OCI-LY3 (cell line): ENCODE data around the gene MCU.

Experiments
- H2AFZ ChIP-seq: fragments of 200-600, 300-600 bp; shearing (Covaris generic); 2 replicates; pipeline ENCODE4 v1.6.0; 2014; ENCODE audit warnings: antibody characterized with exemption, low read depth, low read length
- H3K27ac ChIP-seq: fragments of 200-600, 300-600 bp; sonication (generic); 2 replicates; pipeline ENCODE4 v1.5.1; 2014; ENCODE audit warnings: mild to moderate bottlenecking, low read length, moderate library complexity, mixed read lengths
- H3K27me3 ChIP-seq: fragments of 200-600, 300-600 bp; sonication (generic); 2 replicates; pipeline ENCODE4 v1.6.1; 2014; ENCODE audit warnings: low read depth, low read length, mixed read lengths
- H3K36me3 ChIP-seq: fragments of 200-600, 300-600 bp; sonication (generic); replicated peaks from 2 replicates; pipeline ENCODE3; 2014; ENCODE audit warnings: low read depth, low read length, mixed read lengths
- H3K4me1 ChIP-seq: fragments of 300-600, 200-600 bp; sonication (generic); 2 replicates; pipeline ENCODE4 v1.6.1; 2014; ENCODE audit warnings: low read length, mixed read lengths
- H3K4me2 ChIP-seq: fragments of 200-600, 300-600 bp; sonication (generic); 2 replicates; pipeline ENCODE4 v1.6.1; 2014; ENCODE audit warnings: low read length, mixed read lengths
- H3K4me3 ChIP-seq: fragments of 300-600, 200-600 bp; sonication (generic); 2 replicates; pipeline ENCODE4 v1.5.1; 2014; ENCODE audit warnings: antibody characterized with exemption, mild to moderate bottlenecking, low read length, moderate library complexity
- H3K79me2 ChIP-seq: fragments of 300-600, 200-600 bp; shearing (Covaris generic); 2 replicates; pipeline ENCODE4 v1.6.1; 2014; ENCODE audit warnings: mild to moderate bottlenecking, low read length, mixed read lengths
- H3K9ac ChIP-seq: fragments of 300-600, 200-600 bp; shearing (Covaris generic); 2 replicates; pipeline ENCODE4 v1.6.0; 2014; ENCODE audit warnings: mild to moderate bottlenecking, low read length, moderate library complexity
- H3K9me3 ChIP-seq: fragments of 200-600, 300-600 bp; shearing (Covaris generic); 2 replicates; pipeline ENCODE4 v1.6.1; 2014; ENCODE audit warnings: low read length, mixed read lengths; ENCODE audit not compliant: insufficient read depth
- H4K20me1 ChIP-seq: fragments of 200-600, 300-600 bp; sonication (generic); 2 replicates; pipeline ENCODE4 v1.6.1; 2016; ENCODE audit warnings: low read length, mixed read lengths; ENCODE audit not compliant: insufficient read depth
- EZH2phosphoT487 ChIP-seq: fragments of 200-600 bp; shearing (Covaris generic); IDR thresholded peaks from 2 replicates; pipeline ENCODE4 v1.6.1; 2018; ENCODE audit warnings: antibody characterized with exemption, mixed run types, low read depth
- TF ChIP-seq, protein P1 (sequence below): fragments of 200-600, 300-600 bp; sonication (generic); IDR thresholded peaks from 2 replicates; pipeline ENCODE4 v1.5.1; 2014; ENCODE audit warnings: antibody characterized with exemption, low read length, low read depth

Gene MCU

DNA sequence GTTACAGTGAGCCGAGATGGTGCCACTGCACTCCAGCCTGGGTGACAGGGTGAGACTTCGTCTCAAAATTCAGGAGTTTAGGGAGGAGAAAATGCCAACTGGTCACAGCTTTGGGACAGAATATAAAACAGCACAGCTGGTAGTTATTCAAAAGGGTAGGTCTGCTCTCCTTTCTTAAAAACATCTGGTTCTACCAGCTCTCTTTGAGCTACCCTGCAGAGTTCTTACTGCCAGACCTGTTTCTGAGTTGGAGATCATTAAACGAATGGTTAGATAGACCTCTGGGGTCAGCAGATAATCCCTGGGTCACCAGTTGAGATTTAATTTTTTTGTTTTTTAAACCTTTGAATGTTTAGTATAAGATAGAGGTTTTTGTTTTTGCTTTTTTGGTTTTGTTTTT is 52.6 kb downstream of the MCU start:
- H3K27ac ChIP-seq = no peak overlapping the region
- no peak overlapping the region for H3K4me2 ChIP-seq
- no peaks in the 10 kb centered on the region for H3K79me2 ChIP-seq

DNA sequence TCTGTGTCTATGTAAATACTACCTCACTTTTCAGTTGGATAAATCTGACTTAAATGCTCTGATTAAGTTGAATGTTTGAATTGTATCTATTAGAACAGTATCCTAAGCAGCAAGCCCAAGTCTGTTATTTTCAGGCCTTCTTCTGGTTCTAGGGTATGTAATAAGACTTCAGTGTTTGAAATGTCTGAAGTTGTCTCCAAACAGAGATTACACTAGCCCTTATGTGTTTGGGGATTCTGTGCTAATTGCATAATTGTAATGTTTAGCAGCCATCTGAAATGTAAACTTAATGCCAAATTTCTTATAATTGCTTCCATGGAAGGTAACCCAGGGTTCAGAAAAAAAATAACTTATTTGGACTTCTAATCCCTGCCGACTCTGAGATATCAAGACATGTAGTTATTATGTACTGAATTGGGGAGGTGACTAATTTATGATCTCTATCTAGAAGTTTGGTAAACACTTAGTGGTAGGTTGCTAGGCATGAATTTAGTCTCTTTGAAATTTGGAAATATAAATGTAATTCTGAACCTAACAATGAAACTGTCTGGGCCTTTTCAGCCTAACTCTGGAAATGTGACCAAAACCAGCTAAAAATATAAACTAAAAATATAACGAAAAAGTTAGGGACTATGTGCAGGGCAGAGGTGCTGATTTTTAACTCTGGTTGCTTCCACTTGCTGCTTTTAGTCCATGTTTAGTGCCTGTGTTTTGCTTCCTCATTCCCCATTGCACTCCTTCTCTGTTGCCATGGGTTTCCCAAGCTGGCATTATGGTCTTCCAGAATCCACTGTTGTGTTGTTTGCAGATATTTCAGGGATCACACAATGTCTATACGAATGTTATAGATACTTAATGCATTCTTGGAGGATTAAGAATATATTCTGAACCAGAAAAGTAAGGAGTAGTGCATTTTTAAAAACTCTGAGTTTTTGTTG is 54.8 kb downstream of the MCU start:
- no peak overlapping the region for H3K9ac ChIP-seq
- no peaks in the 10 kb centered on the region for H3K36me3 ChIP-seq
- H3K4me2 ChIP-seq = no peak overlapping the region
- H2AFZ ChIP-seq = no peak overlapping the region
- TF ChIP-seq EZH2phosphoT487 = no peak
- TF ChIP-seq, protein P1, sequence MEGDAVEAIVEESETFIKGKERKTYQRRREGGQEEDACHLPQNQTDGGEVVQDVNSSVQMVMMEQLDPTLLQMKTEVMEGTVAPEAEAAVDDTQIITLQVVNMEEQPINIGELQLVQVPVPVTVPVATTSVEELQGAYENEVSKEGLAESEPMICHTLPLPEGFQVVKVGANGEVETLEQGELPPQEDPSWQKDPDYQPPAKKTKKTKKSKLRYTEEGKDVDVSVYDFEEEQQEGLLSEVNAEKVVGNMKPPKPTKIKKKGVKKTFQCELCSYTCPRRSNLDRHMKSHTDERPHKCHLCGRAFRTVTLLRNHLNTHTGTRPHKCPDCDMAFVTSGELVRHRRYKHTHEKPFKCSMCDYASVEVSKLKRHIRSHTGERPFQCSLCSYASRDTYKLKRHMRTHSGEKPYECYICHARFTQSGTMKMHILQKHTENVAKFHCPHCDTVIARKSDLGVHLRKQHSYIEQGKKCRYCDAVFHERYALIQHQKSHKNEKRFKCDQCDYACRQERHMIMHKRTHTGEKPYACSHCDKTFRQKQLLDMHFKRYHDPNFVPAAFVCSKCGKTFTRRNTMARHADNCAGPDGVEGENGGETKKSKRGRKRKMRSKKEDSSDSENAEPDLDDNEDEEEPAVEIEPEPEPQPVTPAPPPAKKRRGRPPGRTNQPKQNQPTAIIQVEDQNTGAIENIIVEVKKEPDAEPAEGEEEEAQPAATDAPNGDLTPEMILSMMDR = no peak
- H4K20me1 ChIP-seq = no peaks in the 10 kb centered on the region
- H3K79me2 ChIP-seq = no peaks in the 10 kb centered on the region
- H3K4me3 ChIP-seq = no peak overlapping the region
- no peaks in the 10 kb centered on the region for H3K27me3 ChIP-seq
- no peaks in the 10 kb centered on the region for H3K4me1 ChIP-seq
- no peak overlapping the region for H3K27ac ChIP-seq
- H3K9me3 ChIP-seq = no peaks in the 10 kb centered on the region

More for the DNA sequence above, 52.6 kb downstream of the MCU start:
- H3K27me3 ChIP-seq = no peaks in the 10 kb centered on the region
- no peak overlapping the region for H3K9ac ChIP-seq
- H3K36me3 ChIP-seq = no peaks in the 10 kb centered on the region
- no peaks in the 10 kb centered on the region for H3K4me1 ChIP-seq
- no peaks in the 10 kb centered on the region for H3K9me3 ChIP-seq
- no peak overlapping the region for H2AFZ ChIP-seq
- no peaks in the 10 kb centered on the region for H4K20me1 ChIP-seq
- TF ChIP-seq, protein P1 = no peak
- no peak for TF ChIP-seq EZH2phosphoT487
- no peak overlapping the region for H3K4me3 ChIP-seq

DNA sequence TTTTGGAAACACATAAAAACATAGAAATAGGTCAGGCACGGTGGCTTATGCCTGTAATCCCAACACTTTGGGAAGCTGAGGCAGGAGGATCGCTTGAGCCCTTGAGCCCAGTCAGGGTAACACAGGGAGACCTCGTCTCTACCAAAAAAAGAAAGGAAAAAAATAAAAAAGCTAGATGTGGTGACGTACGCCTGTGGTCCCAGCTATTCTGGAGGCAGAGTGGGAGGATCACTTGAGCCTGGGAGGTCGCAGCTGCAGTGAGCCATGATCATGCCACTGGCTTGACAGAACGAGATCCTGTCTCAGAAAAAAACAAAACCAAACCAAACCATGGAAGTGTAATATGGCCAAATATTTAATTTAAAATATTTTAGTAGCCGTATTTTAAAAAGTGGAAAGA is 55.6 kb downstream of the MCU start:
- Histone ChIP-seq H2AFZ (no peak overlapping the region), H3K4me3 (no peak overlapping the region), H3K27ac (no peak overlapping the region), H3K4me1 (no peaks in the 10 kb centered on the region), H3K9me3 (no peaks in the 10 kb centered on the region), H3K79me2 (no peaks in the 10 kb centered on the region), H3K4me2 (no peak overlapping the region), H3K36me3 (no peaks in the 10 kb centered on the region), H3K9ac (no peak overlapping the region), H3K27me3 (no peaks in the 10 kb centered on the region), H4K20me1 (no peaks in the 10 kb centered on the region)
- no peak for TF ChIP-seq EZH2phosphoT487
- TF ChIP-seq, protein P1 = no peak

DNA sequence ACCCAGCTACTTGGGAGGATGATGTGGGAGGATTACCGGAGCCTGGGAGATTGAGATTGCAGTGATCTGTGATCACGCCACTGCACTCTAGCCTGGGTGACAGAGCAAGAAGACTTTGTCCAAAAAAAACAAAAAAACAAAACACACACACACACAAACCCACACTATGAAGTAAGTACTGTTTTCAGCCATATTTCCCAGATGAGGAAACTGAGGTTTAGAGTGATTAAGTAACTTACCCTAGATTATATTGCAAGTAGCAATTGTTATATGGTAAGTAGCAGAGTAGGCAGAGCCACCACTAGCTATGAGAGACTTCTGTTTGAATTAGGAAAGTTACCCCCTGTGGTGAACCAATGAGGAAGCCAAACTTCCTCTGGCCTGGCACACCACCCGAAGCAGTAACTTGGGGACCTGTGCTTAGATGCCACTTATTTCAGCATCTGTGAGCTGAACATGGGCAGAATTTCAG is 61.9 kb downstream of the MCU start:
- H3K36me3 ChIP-seq = no peaks in the 10 kb centered on the region
- H3K4me3 ChIP-seq = no peak overlapping the region
- H3K4me1 ChIP-seq = peaks cover 10% of the 10 kb centered on the region
- no peak for TF ChIP-seq EZH2phosphoT487
- TF ChIP-seq, protein P1 = no peak
- H3K27me3 ChIP-seq = no peaks in the 10 kb centered on the region
- no peaks in the 10 kb centered on the region for H3K79me2 ChIP-seq
- no peak overlapping the region for H3K9ac ChIP-seq
- no peak overlapping the region for H2AFZ ChIP-seq
- no peaks in the 10 kb centered on the region for H3K9me3 ChIP-seq
- no peak overlapping the region for H3K4me2 ChIP-seq
- H4K20me1 ChIP-seq = no peaks in the 10 kb centered on the region
- H3K27ac ChIP-seq = no peak overlapping the region
